A549 (cell line): ENCODE results near the gene SEC11A.
"Not testable (repeated sequence)": the region's sequence is repeated elsewhere in the genome, so short reads cannot be mapped to it uniquely, and the experiment has no call there.

Experiments used
- FOXS1 ChIP-seq: fragments of 250-450 bp; sonication (Bioruptor Pico); IDR thresholded peaks from 2 replicates; pipeline ENCODE4 v1.5.0; 2020; ENCODE audit warnings: mild to moderate bottlenecking, moderate library complexity
- KDM1A ChIP-seq: fragments of 200-600 bp; sonication (generic); IDR thresholded peaks from 2 replicates; pipeline ENCODE4 v1.6.1; 2016; ENCODE audit warnings: low read depth, mild to moderate bottlenecking
- MAFK ChIP-seq: fragments of 450-650 bp; IDR thresholded peaks from 2 replicates; pipeline ENCODE4 v1.6.1; 2014; ENCODE audit not compliant: partially characterized antibody
- MAZ ChIP-seq: fragments of 150-350 bp; IDR thresholded peaks from 2 replicates; pipeline ENCODE4 v1.6.1; 2014; ENCODE audit warnings: antibody characterized with exemption, low read depth, low read length, borderline replicate concordance
- MYC ChIP-seq: IDR thresholded peaks from 2 replicates; pipeline ENCODE4 v1.6.1; 2012; ENCODE audit warnings: mild to moderate bottlenecking, inconsistent platforms, low read length, improper control_type of control experiment, borderline replicate concordance
- NFE2L2 ChIP-seq: fragments of 150-350 bp; conservative IDR thresholded peaks from 2 replicates; pipeline ENCODE4 v1.6.1; 2014; ENCODE audit warnings: low read length
- POLR2A ChIP-seq: IDR thresholded peaks from 2 replicates; pipeline ENCODE4 v1.6.1; 2012; ENCODE audit warnings: mild to moderate bottlenecking, low read length
- TF ChIP-seq, protein P1 (sequence below): fragments of >200 bp; sonication (Bioruptor Twin); formaldehyde crosslinking; IDR thresholded peaks from 3 replicates; pipeline ENCODE4 v1.5.1; 2016
- TF ChIP-seq, protein P2 (sequence below): IDR thresholded peaks from 2 replicates; pipeline ENCODE4 v1.6.1; 2012
- TF ChIP-seq, protein P3 (sequence below): fragments of 200-600 bp; sonication (generic); IDR thresholded peaks from 2 replicates; pipeline ENCODE4 v1.6.1; 2016; ENCODE audit warnings: antibody characterized with exemption, mild to moderate bottlenecking, moderate library complexity

DNA sequence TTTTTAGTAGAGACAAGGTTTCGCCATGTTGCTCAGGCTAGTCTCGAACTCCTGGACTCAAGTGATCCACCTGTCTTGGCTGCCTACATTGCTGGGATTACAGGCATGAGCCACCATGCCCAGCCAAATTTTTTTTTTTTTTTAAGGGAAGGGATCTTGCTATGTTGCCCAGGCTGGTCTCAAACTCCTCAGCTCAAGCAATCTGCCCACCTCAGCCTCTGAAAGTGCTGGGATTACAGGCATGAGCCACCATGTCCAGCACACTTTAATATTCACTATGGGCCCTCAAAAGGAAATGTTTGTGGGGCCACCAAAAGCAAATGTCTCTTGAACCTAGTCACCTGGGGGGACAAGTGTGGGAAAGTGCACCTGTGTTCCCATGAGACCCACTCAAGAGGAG, 73.3 kb downstream of the SEC11A start:
- TF ChIP-seq, protein P1, sequence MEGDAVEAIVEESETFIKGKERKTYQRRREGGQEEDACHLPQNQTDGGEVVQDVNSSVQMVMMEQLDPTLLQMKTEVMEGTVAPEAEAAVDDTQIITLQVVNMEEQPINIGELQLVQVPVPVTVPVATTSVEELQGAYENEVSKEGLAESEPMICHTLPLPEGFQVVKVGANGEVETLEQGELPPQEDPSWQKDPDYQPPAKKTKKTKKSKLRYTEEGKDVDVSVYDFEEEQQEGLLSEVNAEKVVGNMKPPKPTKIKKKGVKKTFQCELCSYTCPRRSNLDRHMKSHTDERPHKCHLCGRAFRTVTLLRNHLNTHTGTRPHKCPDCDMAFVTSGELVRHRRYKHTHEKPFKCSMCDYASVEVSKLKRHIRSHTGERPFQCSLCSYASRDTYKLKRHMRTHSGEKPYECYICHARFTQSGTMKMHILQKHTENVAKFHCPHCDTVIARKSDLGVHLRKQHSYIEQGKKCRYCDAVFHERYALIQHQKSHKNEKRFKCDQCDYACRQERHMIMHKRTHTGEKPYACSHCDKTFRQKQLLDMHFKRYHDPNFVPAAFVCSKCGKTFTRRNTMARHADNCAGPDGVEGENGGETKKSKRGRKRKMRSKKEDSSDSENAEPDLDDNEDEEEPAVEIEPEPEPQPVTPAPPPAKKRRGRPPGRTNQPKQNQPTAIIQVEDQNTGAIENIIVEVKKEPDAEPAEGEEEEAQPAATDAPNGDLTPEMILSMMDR, result not testable (repeated sequence)
- TF ChIP-seq KDM1A; MYC; POLR2A; MAZ; FOXS1 (CRISPR knock-in tag); MAFK; NFE2L2: not testable (repeated sequence)
- TF ChIP-seq, protein P2, sequence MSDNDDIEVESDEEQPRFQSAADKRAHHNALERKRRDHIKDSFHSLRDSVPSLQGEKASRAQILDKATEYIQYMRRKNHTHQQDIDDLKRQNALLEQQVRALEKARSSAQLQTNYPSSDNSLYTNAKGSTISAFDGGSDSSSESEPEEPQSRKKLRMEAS, result not testable (repeated sequence)
- TF ChIP-seq, protein P3, sequence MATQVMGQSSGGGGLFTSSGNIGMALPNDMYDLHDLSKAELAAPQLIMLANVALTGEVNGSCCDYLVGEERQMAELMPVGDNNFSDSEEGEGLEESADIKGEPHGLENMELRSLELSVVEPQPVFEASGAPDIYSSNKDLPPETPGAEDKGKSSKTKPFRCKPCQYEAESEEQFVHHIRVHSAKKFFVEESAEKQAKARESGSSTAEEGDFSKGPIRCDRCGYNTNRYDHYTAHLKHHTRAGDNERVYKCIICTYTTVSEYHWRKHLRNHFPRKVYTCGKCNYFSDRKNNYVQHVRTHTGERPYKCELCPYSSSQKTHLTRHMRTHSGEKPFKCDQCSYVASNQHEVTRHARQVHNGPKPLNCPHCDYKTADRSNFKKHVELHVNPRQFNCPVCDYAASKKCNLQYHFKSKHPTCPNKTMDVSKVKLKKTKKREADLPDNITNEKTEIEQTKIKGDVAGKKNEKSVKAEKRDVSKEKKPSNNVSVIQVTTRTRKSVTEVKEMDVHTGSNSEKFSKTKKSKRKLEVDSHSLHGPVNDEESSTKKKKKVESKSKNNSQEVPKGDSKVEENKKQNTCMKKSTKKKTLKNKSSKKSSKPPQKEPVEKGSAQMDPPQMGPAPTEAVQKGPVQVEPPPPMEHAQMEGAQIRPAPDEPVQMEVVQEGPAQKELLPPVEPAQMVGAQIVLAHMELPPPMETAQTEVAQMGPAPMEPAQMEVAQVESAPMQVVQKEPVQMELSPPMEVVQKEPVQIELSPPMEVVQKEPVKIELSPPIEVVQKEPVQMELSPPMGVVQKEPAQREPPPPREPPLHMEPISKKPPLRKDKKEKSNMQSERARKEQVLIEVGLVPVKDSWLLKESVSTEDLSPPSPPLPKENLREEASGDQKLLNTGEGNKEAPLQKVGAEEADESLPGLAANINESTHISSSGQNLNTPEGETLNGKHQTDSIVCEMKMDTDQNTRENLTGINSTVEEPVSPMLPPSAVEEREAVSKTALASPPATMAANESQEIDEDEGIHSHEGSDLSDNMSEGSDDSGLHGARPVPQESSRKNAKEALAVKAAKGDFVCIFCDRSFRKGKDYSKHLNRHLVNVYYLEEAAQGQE, result not testable (repeated sequence)
